HG02610 (cell line): Measurements from ENCODE around the gene TLE5.

Experiments
- ATAC-seq: cut with Tn5 transposase; IDR thresholded peaks from one replicate; pipeline ENCODE4 v1.9.1; 2021; ENCODE audit warnings: mild to moderate bottlenecking, moderate library complexity; ENCODE audit not compliant: unreplicated experiment

TLE5 gene

GRCh38 chr19:3003046-3003445, 59.2 kb downstream of the TLE5 start:
- no peak for ATAC-seq
